Fibroblast of the aortic adventitia (primary cell): ENCODE results near the gene PALS1. TPM values are rescaled to one million over a fixed set of nuclear protein-coding genes. Genes with fewer than 3 reads are reported as not detected.

Source experiments
- total RNA-seq: library from RNA; depleted of rRNA; stranded (reverse); fragments of >200 nt; gene quantifications from 2 replicates; pipeline ENCODE4 v1.2.3, GENCODE V29; 2012; ENCODE audit warnings: low replicate concordance

PALS1 gene
- total RNA-seq, 1 donor: 23.6 TPM

Other genes with a start within 250 kb of the PALS1 start
- gene GARIN2, start 52.0 kb upstream of the PALS1 start, total RNA-seq: not detected in 2 replicates
- 118 and 281 TPM in 2 replicates for gene ATP6V1D, start 118.4 kb downstream of the PALS1 start, total RNA-seq
- 139 and 166 TPM in 2 replicates for gene EIF2S1, start 118.9 kb downstream of the PALS1 start, total RNA-seq
- gene PLEK2, start 170.7 kb downstream of the PALS1 start, total RNA-seq: 1.8 and 2.8 TPM in 2 replicates
- gene TMEM229B, start 247.3 kb downstream of the PALS1 start, total RNA-seq: 0.81 and 1.8 TPM in 2 replicates